ENCODE measurements around the gene CDON. TPM values are rescaled to one million over a fixed set of nuclear protein-coding genes. Genes with fewer than 3 reads are reported as not detected.

CDON gene
- 6.7 TPM for polyA plus RNA-seq (2013, experiment 1 of 2)
- polyA plus RNA-seq (2013, experiment 2 of 2): 7.5 TPM

DNA sequence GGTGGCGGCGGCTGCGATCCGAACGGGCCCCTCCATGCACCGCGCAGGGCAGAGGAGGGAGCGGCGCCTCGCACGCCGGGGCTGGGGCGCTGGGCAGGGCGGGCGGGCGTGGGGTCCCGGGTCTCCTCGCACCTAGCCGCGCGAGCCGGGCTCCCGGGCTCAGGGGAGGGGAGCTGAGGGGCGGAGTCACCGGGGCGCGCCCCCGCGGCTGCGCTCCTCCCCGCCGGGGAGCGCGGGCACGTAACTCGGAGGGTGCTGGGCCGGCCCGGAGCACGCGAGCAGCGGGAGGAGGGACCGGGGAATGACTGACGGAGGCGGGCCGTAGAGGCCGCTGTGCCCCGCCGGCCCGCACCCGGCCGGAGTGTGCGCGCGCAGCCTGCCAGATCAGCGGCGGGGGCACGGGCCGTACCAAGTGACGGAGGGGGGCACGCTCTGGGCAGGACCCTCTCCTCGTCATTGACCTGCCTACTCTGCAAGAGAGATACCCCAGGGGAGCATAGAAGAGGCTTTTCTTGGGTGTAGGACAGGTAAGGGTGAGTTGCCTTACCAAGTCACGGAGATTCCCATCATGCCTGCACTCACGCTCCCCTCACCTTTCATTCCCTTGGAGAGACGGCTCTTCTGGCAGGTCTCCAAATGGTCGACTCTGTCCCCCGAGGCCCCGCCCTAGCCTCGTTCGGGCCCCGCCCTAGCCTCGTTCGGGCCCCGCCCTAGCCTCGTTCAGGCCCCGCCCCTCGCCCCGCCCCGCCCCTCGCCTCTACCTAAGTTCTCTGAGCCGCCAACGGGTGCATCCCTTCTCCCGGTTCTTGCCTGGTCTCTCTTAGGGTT lies at the start of gene CDON:
TSS of gene CDON (minus strand) at position 188 of the 828 bp plus-strand sequence. CDS start 39,390 bp downstream, outside the sequence.
- Histone ChIP-seq H2BK120ac (ENCODE audit: low read depth, low read length) (no peak within 1 kb of the TSS), H3K79me1 (ENCODE audit: low read length) (no peaks in the 10 kb centered on the region), H3K27ac (ENCODE audit: low read depth, low read length) (peak within 1 kb of the TSS; percentile 42), H3K27me3 (ENCODE audit: insufficient read depth, low read length, poor library complexity) (no peaks in the 10 kb centered on the region), H3K4me2 (ENCODE audit: low read length) (peak within 1 kb of the TSS; percentile 52), H3K9ac (ENCODE audit: low read length) (peak within 1 kb of the TSS; percentile 78), H4K8ac (ENCODE audit: low read depth, low read length) (no peak within 1 kb of the TSS), H3K4ac (ENCODE audit: low read depth, low read length) (no peak within 1 kb of the TSS), H3K18ac (ENCODE audit: low read length) (peak within 1 kb of the TSS; percentile 43), H3K56ac (ENCODE audit: low read length) (peak within 1 kb of the TSS; percentile 86), H3K23ac (ENCODE audit: low read length) (peak within 1 kb of the TSS; percentile 73), H2BK5ac (ENCODE audit: low read length) (peak within 1 kb of the TSS; percentile 80), H3K4me1 (ENCODE audit: control insufficient read depth, low read depth, low read length) (no peaks in the 10 kb centered on the region), H2AK5ac (ENCODE audit: low read length) (no peak within 1 kb of the TSS), H4K5ac (ENCODE audit: low read length) (no peak within 1 kb of the TSS), H3K36me3 (ENCODE audit: control insufficient read depth, insufficient read depth, low read length) (no peaks in the 10 kb centered on the region), H3K79me2 (ENCODE audit: control insufficient read depth, insufficient read depth, low read length) (no peaks in the 10 kb centered on the region), H3K4me3 (ENCODE audit: low read length) (peak within 1 kb of the TSS; percentile 45), H2BK15ac (replicated peaks; ENCODE audit: low read depth) (no peak within 1 kb of the TSS)
- peak; percentile 96 for DNase-seq
- WGBS (ENCODE audit: extremely low coverage, insufficient coverage, low lambda C conversion rate): no CpG with 5 or more reads among the region's 82 CpGs

- Histone ChIP-seq H3K23ac (ENCODE audit: low read length) (no peak overlapping the region), H3K4me3 (ENCODE audit: low read length) (no peak overlapping the region), H4K8ac (ENCODE audit: low read depth, low read length) (no peak overlapping the region), H3K4me1 (ENCODE audit: control insufficient read depth, low read depth, low read length) (peaks cover 2% of the 10 kb centered on the region), H2BK5ac (ENCODE audit: low read length) (no peak overlapping the region), H2BK15ac (replicated peaks; ENCODE audit: low read depth) (no peak overlapping the region), H3K27ac (ENCODE audit: low read depth, low read length) (no peak overlapping the region), H3K4ac (ENCODE audit: low read depth, low read length) (no peak overlapping the region), H3K9ac (ENCODE audit: low read length) (no peak overlapping the region), H3K79me1 (ENCODE audit: low read length) (no peaks in the 10 kb centered on the region), H3K4me2 (ENCODE audit: low read length) (no peak overlapping the region), H2AK5ac (ENCODE audit: low read length) (no peak overlapping the region), H2BK120ac (ENCODE audit: low read depth, low read length) (no peak overlapping the region), H3K36me3 (ENCODE audit: control insufficient read depth, insufficient read depth, low read length) (no peaks in the 10 kb centered on the region), H3K79me2 (ENCODE audit: control insufficient read depth, insufficient read depth, low read length) (no peaks in the 10 kb centered on the region), H4K5ac (ENCODE audit: low read length) (no peak overlapping the region), H3K56ac (ENCODE audit: low read length) (no peak overlapping the region), H3K27me3 (ENCODE audit: insufficient read depth, low read length, poor library complexity) (no peaks in the 10 kb centered on the region), H3K18ac (ENCODE audit: low read length) (no peak overlapping the region)
- WGBS (ENCODE audit: extremely low coverage, insufficient coverage, low lambda C conversion rate): no CpG with 5 or more reads among the region's 8 CpGs
- DNase-seq: no peak
Measured at GRCh38 chr11:126111458-126112116, 48.9 kb upstream of the CDON start.

GRCh38 chr11:126109941-126110731 lies 47.5 kb upstream of the CDON start:
- Histone ChIP-seq H3K18ac (ENCODE audit: low read length) (no peak overlapping the region), H3K79me2 (ENCODE audit: control insufficient read depth, insufficient read depth, low read length) (no peaks in the 10 kb centered on the region), H3K9ac (ENCODE audit: low read length) (no peak overlapping the region), H2BK5ac (ENCODE audit: low read length) (no peak overlapping the region), H3K56ac (ENCODE audit: low read length) (no peak overlapping the region), H3K4ac (ENCODE audit: low read depth, low read length) (no peak overlapping the region), H2AK5ac (ENCODE audit: low read length) (no peak overlapping the region), H3K4me1 (ENCODE audit: control insufficient read depth, low read depth, low read length) (peaks cover 3% of the 10 kb centered on the region), H3K27ac (ENCODE audit: low read depth, low read length) (no peak overlapping the region), H3K79me1 (ENCODE audit: low read length) (no peaks in the 10 kb centered on the region), H3K36me3 (ENCODE audit: control insufficient read depth, insufficient read depth, low read length) (no peaks in the 10 kb centered on the region), H4K5ac (ENCODE audit: low read length) (no peak overlapping the region), H2BK15ac (replicated peaks; ENCODE audit: low read depth) (no peak overlapping the region), H3K27me3 (ENCODE audit: insufficient read depth, low read length, poor library complexity) (no peaks in the 10 kb centered on the region), H3K4me2 (ENCODE audit: low read length) (no peak overlapping the region), H3K23ac (ENCODE audit: low read length) (no peak overlapping the region), H3K4me3 (ENCODE audit: low read length) (no peak overlapping the region), H4K8ac (ENCODE audit: low read depth, low read length) (no peak overlapping the region), H2BK120ac (ENCODE audit: low read depth, low read length) (no peak overlapping the region)
- no peak for DNase-seq
- WGBS (ENCODE audit: extremely low coverage, insufficient coverage, low lambda C conversion rate): no CpG with 5 or more reads among the region's 10 CpGs

- no peak overlapping the region for H4K5ac ChIP-seq (ENCODE audit: low read length)
- no peak overlapping the region for H3K4me2 ChIP-seq (ENCODE audit: low read length)
- H3K4ac ChIP-seq (ENCODE audit: low read depth, low read length): no peak overlapping the region
- H3K36me3 ChIP-seq (ENCODE audit: control insufficient read depth, insufficient read depth, low read length): no peaks in the 10 kb centered on the region
- H4K8ac ChIP-seq (ENCODE audit: low read depth, low read length): no peak overlapping the region
- H3K79me1 ChIP-seq (ENCODE audit: low read length): no peaks in the 10 kb centered on the region
- DNase-seq: no peak
- H3K18ac ChIP-seq (ENCODE audit: low read length): no peak overlapping the region
- H2BK15ac ChIP-seq (replicated peaks; ENCODE audit: low read depth): no peak overlapping the region
- no peak overlapping the region for H3K4me3 ChIP-seq (ENCODE audit: low read length)
- H2BK5ac ChIP-seq (ENCODE audit: low read length): no peak overlapping the region
- peaks cover 13% of the 10 kb centered on the region for H3K4me1 ChIP-seq (ENCODE audit: control insufficient read depth, low read depth, low read length)
- no peak overlapping the region for H3K9ac ChIP-seq (ENCODE audit: low read length)
- H3K56ac ChIP-seq (ENCODE audit: low read length): no peak overlapping the region
- H2AK5ac ChIP-seq (ENCODE audit: low read length): no peak overlapping the region
- H3K23ac ChIP-seq (ENCODE audit: low read length): no peak overlapping the region
- no peak overlapping the region for H3K27ac ChIP-seq (ENCODE audit: low read depth, low read length)
- H2BK120ac ChIP-seq (ENCODE audit: low read depth, low read length): no peak overlapping the region
- whole genome bisulfite sequencing (ENCODE audit: extremely low coverage, insufficient coverage, low lambda C conversion rate): no CpG with 5 or more reads among the region's 17 CpGs
- H3K27me3 ChIP-seq (ENCODE audit: insufficient read depth, low read length, poor library complexity): no peaks in the 10 kb centered on the region
- no peaks in the 10 kb centered on the region for H3K79me2 ChIP-seq (ENCODE audit: control insufficient read depth, insufficient read depth, low read length)
Measured at GRCh38 chr11:126106594-126107328, 44.1 kb upstream of the CDON start.

- H3K79me1 ChIP-seq (ENCODE audit: low read length): no peaks in the 10 kb centered on the region
- peaks cover 13% of the 10 kb centered on the region for H3K4me1 ChIP-seq (ENCODE audit: control insufficient read depth, low read depth, low read length)
- H3K4me3 ChIP-seq (ENCODE audit: low read length): no peak overlapping the region
- no peak overlapping the region for H2BK15ac ChIP-seq (replicated peaks; ENCODE audit: low read depth)
- H3K36me3 ChIP-seq (ENCODE audit: control insufficient read depth, insufficient read depth, low read length): no peaks in the 10 kb centered on the region
- no peak overlapping the region for H2BK5ac ChIP-seq (ENCODE audit: low read length)
- H3K4ac ChIP-seq (ENCODE audit: low read depth, low read length): no peak overlapping the region
- H3K9ac ChIP-seq (ENCODE audit: low read length): no peak overlapping the region
- no peak overlapping the region for H3K18ac ChIP-seq (ENCODE audit: low read length)
- no peak overlapping the region for H2AK5ac ChIP-seq (ENCODE audit: low read length)
- DNase-seq: no peak
- no peak overlapping the region for H2BK120ac ChIP-seq (ENCODE audit: low read depth, low read length)
- H3K4me2 ChIP-seq (ENCODE audit: low read length): no peak overlapping the region
- H3K27me3 ChIP-seq (ENCODE audit: insufficient read depth, low read length, poor library complexity): no peaks in the 10 kb centered on the region
- no peak overlapping the region for H4K8ac ChIP-seq (ENCODE audit: low read depth, low read length)
- H3K79me2 ChIP-seq (ENCODE audit: control insufficient read depth, insufficient read depth, low read length): no peaks in the 10 kb centered on the region
- no peak overlapping the region for H4K5ac ChIP-seq (ENCODE audit: low read length)
- no peak overlapping the region for H3K27ac ChIP-seq (ENCODE audit: low read depth, low read length)
- H3K56ac ChIP-seq (ENCODE audit: low read length): no peak overlapping the region
- WGBS (ENCODE audit: extremely low coverage, insufficient coverage, low lambda C conversion rate): no CpG with 5 or more reads among the region's 11 CpGs
- no peak overlapping the region for H3K23ac ChIP-seq (ENCODE audit: low read length)
Measured at GRCh38 chr11:126105748-126106080, 43.0 kb upstream of the CDON start.
